Non-pigmented ciliary epithelial cell (primary cell): ENCODE results near the gene PDE6H.

Experiments
- DNase-seq: peaks from one replicate; pipeline ENCODE4 v3.0.0-alpha.2; 2010; ENCODE audit warnings: low read depth

Gene PDE6H

DNA sequence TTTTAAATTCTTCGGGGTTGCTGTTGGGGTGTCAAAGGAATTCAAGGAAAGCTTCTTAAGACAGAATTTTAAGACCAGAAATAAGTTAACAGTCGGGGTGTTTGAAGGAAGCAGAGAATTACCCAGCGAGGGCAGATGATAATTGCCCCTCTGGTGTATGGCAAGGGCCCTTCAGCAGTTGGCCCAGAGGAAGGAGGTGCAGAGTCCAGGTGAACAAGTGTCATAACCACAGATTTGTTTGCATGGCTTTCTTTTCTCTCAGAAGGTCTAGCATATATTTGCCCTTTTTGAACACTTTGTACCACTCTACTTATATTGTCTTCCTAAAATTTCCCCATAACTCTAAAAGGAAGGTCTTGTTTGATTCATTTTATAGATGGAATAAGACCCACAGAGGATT is 1.8 kb downstream of the PDE6H start:
- no peak for DNase-seq

GRCh38 chr12:14975457-14975856 is 2.6 kb downstream of the PDE6H start:
- DNase-seq: no peak

- DNase-seq: no peak
These were observed 3.8 kb downstream of the PDE6H start for GRCh38 chr12:14976658-14977057.

DNA sequence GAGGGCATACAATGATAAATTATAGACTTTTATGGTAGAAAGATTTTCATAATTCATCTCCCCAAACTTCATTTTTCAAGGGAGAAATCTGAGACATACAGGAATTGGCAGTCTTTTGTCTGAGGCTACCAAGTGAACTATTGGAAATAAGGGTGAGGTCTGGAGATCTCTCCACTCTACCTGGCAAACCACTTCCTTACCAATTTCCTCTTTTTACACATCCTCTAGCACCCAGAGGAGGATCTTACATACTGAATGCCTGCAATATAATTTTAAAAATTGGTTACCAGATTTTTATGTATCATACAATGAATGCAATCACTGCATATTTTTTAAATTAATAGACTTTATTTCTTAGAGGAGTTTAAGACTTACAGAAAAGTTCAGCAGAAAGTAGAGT is 6.6 kb downstream of the PDE6H start:
- DNase-seq: no peak

DNA sequence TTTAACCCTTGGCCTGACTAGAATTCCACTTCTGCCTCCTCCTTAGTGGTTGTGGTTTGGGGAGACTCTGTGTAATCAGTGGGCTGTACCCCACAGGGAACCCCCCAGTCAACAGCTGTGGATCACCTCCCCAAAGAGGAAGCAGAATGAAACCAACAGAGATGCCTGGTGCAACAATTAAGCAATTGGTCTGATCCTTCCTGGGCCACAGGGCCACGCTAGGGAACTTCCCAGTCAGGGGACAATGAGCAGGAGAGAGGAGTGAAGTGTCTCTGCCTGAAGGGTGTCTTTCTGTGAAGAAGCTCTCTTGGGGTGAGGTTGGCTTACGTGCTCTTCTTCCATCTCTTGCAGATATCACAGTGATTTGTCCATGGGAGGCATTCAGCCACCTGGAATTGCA is 8.2 kb downstream of the PDE6H start:
- no peak for DNase-seq

- DNase-seq: no peak
These were observed 9.7 kb downstream of the PDE6H start for GRCh38 chr12:14982562-14982961.

DNA sequence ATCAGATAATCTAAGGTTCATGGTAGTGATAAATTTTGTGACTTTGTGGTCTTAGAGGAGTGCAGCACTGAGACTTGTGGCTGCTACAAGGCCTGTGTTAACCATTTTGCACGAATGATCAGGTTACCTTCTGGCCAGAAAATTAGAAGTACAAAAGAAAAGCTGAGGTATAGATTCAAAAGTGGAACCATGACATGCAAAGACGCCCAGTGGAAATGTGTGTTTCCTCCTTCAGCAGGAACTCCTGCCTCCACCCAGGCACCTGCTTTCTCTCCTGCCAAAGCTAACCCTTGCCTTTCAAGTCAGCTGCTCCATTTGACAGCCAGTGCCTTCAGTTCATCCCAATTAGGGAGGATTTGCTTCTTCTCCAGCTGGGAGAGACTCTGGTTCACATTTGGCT is 10.1 kb downstream of the PDE6H start:
- DNase-seq: no peak

DNA sequence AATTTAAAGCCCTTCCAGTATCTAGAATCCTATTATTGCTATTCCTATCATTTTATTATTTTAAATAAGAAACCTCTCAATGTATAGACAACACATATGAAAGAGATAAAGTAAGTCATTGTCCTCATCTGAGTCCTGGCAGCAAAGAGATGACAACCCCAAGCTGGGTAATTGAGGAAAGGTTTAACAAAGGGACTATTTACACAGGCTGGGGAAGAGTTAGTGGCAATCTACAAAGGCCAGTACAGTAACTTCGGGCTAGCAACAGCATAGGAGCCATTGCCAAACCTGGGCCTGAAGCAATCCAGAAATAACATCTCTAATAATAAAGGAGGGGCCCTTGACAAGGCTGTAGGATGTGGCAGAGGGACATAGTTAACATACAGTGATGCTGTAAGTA is 11.2 kb downstream of the PDE6H start:
- DNase-seq: no peak

GRCh38 chr12:14984766-14985285 is 12.0 kb downstream of the PDE6H start:
- no peak for DNase-seq

DNA sequence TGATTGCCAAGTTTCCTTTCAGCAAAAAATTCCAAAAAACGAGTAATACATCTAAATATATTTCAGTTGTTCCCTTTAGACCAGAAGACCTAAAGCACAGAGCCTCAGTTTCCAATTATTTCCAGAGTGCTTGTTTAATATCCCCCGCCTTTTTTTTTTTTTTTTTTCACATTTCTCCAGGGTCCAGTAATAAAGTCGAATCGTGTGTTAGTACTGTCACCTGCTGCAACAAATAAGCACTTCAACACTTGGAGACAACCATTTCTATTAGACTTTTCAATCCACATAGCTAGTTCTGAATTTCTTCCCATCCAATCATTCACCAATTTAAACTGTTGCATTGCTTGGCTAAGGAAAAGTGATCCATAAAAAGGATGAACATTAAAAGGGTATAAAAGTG is 13.6 kb downstream of the PDE6H start:
- DNase-seq: no peak

DNA sequence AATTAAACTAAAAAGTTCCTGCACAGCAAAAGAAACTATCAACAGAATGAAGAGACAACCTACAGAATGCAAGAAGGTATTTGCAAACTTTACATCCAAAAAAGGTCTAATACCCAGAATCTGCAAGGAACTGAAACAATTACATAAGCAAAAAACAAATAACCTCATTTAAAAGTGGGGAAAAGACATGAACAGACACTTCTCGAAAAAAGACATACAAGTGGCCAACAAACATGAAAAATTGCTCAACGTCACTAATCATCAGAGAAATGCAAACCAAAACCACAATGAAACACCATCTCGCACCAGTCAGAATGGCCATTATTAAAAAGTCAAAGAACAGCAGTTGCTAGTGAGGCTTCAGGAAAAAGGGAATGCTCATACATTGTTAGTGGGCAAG is 15.2 kb downstream of the PDE6H start:
- no peak for DNase-seq

DNA sequence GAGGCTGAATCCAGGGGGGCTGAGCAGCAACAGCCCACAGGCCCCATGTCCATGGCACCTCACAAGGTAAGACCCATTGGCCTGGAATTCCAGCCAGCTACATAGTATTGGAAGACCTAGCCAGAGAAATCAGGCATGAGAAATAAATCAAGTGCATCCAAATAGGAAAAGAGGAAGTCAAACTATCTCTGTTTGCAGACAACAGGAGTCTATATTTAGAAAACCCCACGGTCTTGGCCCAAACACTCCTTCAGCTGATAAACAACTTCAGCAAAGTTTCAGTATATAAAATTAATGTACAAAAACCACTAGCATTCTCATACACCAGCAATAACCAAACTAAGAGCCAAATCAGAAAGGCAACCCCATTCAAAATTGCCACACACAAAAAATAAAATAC is 16.9 kb downstream of the PDE6H start:
- DNase-seq: no peak

DNA sequence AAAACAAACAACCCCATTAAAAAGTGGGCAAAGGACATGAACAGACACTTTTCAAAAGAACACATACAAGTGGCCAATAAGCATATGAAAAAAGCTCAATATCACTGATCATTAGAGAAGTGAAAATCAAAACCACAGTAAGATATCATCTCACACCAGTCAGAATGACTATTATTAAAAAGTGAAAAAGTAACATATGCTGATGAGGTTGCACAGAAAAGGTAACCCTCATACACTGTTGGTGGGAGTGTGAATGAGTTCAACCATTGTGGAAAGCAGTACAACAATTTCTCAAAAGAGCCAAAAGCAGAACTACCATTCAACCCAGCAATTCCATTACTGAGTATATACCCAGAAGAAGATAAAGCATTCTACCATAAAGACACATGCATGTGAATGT is 18.2 kb downstream of the PDE6H start:
- no peak for DNase-seq

DNA sequence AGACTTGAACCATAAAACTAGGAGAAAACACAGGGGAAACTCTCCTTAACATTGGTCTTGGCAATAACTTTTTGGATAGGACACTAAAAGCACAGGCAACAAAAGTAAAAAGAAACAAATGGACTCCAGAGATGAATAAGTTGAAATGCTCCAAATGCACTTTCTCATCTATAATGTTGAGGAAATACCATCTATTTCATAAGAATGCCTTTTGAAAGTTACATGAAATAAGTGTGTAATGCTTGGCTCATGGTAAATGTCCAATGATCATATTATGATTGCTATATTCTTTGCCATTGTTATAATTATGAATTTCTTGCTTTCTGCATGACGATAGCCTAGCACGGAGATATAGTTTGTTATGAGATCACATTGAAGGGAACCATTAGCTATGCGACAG is 19.8 kb downstream of the PDE6H start:
- no peak for DNase-seq

- DNase-seq: no peak
These were observed 20.3 kb downstream of the PDE6H start for GRCh38 chr12:14993117-14993516.

DNA sequence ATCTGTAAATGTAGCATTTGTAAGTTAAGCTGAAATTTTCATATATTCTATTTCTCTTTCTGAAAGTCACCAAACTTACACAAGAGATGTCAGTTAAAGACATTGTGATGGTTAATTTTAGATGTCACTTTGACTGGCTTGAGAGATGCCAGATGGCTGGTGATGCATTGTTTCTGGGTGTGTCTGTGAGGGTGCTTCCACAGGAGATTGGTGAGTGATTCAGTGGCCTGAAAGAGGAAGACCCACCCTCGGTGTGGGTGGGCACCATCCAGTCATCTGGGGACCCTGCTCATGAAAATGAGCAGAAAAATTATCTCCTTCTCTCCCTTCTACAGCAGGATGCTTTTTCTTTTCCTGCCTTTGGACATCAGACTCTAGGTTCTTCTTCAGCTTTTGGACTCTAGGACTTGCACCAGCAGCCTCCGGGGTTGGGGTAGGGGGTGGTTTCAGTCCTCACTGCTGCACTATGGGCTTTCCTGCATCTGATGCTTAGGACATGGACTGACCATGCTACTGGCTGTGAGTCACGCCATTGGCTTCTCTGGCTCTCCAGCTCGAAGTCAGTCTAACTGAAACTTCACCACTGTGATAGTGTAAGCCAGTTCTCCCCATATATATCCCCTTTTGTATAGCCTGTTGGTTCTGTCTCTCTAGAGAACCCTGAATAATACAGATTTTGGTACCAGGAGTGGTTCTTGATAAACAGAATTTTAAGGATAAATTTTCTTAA is 20.9 kb downstream of the PDE6H start:
- DNase-seq: peak; percentile 38

DNA sequence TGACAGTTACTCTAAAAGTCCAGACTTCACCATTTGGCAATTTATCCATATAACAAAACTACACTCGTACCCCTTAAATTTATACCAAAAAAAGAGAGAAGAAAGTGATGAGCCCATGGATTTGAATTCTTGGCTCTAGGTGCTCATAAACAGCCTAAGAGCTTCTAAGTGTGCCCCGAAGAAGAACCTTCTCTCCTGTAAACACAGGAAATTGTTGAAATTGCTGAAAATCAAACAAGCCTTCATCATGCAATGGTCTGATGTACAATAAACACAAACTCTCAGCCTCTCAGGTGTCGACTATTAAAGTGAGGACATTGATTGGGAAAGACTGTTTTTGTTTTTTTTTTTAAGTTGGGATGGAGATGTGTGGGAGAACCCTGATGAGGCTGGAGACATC is 21.8 kb downstream of the PDE6H start:
- no peak for DNase-seq

- peak; percentile 32 for DNase-seq
These were observed 23.0 kb downstream of the PDE6H start for GRCh38 chr12:14995583-14996425.

GRCh38 chr12:14997998-14998397 is 25.2 kb downstream of the PDE6H start:
- DNase-seq: no peak

DNA sequence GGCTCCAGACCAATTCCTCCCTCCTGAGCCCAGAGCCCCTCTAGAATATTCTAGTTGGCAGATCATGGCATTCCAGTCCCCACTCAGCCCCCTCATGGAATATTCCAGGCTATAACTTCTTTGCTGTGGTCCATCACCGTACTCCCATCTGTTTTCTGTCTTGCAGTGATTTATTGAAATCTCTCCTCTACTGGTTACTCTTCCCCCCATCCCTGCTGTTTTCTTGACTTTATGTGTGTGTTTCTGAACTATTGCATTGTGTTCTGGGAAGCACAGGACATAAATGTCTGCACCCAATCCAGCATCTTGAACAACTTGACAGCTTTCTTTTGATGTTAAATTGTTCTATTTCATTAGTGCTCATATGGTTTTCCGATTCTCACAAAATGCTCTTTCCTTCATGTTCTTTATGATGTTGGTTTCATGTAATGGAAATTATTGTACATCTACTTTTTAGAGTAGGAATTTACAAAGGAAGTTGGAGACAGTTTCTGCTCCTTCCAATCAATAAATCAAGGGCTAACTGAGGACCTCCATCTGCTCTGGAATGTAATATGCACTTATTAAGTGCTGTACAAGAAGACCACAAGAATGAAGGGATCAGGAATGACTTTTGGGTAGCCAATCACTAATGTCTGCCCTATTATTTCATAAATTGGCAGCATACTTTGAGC is 26.3 kb downstream of the PDE6H start:
- DNase-seq: no peak

- no peak for DNase-seq
These were observed 27.0 kb downstream of the PDE6H start for GRCh38 chr12:14999695-15000365.

DNA sequence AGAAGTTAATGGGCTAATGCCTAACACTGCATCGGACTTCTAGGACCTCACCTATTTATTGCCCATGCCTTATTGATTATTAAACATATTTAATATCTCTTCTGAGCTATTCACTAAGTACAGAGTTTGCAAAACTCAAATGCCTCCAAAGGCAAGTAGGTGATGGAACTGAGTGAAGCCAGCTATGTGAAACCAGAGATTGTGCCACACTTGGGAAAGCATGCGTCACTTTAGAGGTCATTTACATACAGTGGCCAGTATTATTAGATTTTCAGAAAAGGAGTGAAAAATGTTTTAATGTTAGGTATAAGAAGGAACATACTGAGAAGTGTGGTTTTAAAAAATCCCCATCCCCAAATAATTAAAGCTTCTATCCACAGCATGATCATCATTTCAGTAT is 27.7 kb downstream of the PDE6H start:
- no peak for DNase-seq
